ENCODE results near the gene KRTAP20-2.

- TF ChIP-seq CTCF (IDR thresholded peaks at IDR 0.05; ENCODE audit: insufficient read depth, low read length) (no peak), REST (IDR thresholded peaks at IDR 0.05; ENCODE audit: insufficient replicate concordance, low read depth) (no peak)
Measured at GRCh38 chr21:30605968-30606367, 29.0 kb upstream of the KRTAP20-2 start.
